DND-41 (cell line): ENCODE results near the gene IGFL1.

Source experiments
- CTCF ChIP-seq: IDR thresholded peaks from 2 replicates; pipeline ENCODE4 v1.5.1; 2012; ENCODE audit warnings: borderline replicate concordance, low read length, moderate library complexity, mild to moderate bottlenecking; ENCODE audit not compliant: poor library complexity, severe bottlenecking; ENCODE audit errors: extremely low read depth
- EZH2 ChIP-seq: IDR thresholded peaks from 3 replicates; pipeline ENCODE4 v1.6.1; 2012; ENCODE audit warnings: borderline replicate concordance, low read depth, mild to moderate bottlenecking, moderate library complexity, low read length, inconsistent platforms; ENCODE audit not compliant: severe bottlenecking

GRCh38 chr19:46224773-46225172 is 4.8 kb upstream of the IGFL1 start:
- TF ChIP-seq CTCF (no peak), EZH2 (no peak)
